Right cardiac atrium (tissue), 5 donors: Measurements from ENCODE around the gene RAP1A. TPM values are rescaled to one million over a fixed set of nuclear protein-coding genes. Genes with fewer than 3 reads are reported as not detected.
A peak's percentile ranks its signal among the peaks of the same experiment; 100 is the strongest.

ENCODE experiments used
- ATAC-seq, 2 donors: fragments of 200-7000 bp; cut with Tn5 transposase; one replicate each; pipeline versions ENCODE4 v1.8.0 to v1.9.1; 2020; ENCODE audit warnings: moderate library complexity in 2 of 2, mild to moderate bottlenecking in 1 of 2
- DNase-seq, 3 donors: peaks; one replicate each; pipeline ENCODE4 v3.0.0-alpha.2; 2020
- H3K27ac ChIP-seq: one replicate; pipeline ENCODE4 v1.5.1; 2013; ENCODE audit warnings: mild to moderate bottlenecking, low read length, control low read depth, moderate library complexity
- H3K27me3 ChIP-seq: one replicate; pipeline ENCODE4 v1.6.1; 2013; ENCODE audit not compliant: control insufficient read depth, insufficient read depth
- H3K4me1 ChIP-seq: one replicate; pipeline ENCODE4 v1.6.1; 2013; ENCODE audit warnings: low read length; ENCODE audit not compliant: control insufficient read depth, insufficient read depth
- H3K4me3 ChIP-seq: one replicate; pipeline ENCODE4 v1.5.1; 2013; ENCODE audit warnings: low read length, control low read depth
- H3K9me3 ChIP-seq: one replicate; pipeline ENCODE4 v1.6.1; 2013; ENCODE audit warnings: low read length; ENCODE audit not compliant: control insufficient read depth
- WGBS: extraction: QIAGEN DNeasy Blood & Tissue Kit; methylation state at CpG from one replicate; pipeline ENCODE4 v1.1.7; 2013; 5-methylcytosine and 5-hydroxymethylcytosine counted together
- intact Hi-C, 4 donors: fragments of 100-400 bp; cut with DNase I; formaldehyde crosslinking; loops; one replicate each; pipeline versions ENCODE4 v1.11.0 to v1.14.0; 2022 to 2023
- polyA plus RNA-seq: library from polyadenylated mRNA; stranded (reverse); fragments of 200-250 nt; gene quantifications from one replicate; pipeline ENCODE4 v1.2.3, GENCODE V29; 2013
- total RNA-seq, 4 donors: library from RNA; stranded (reverse); fragmentation: NEBNext Ultra II Directional; extraction: Animal tissue kit (Norgen Biotek cat#: 25700); gene quantifications; one replicate each; pipeline ENCODE4 v1.2.1, GENCODE V29; 2021
- donor health status: healthy with polysubstance abuse.
- donor health status: DM: no; HTN: yes; CAD: no.
- donor health status: DM: no; HTN: no; CAD: no.
- donor health status: DM: no; HTN: yes; CAD: no; lungs with severe emphysema.
- donor health status: DM: yes; HTN: yes; CAD: no.

The RAP1A gene
- total and polyA plus RNA-seq, 5 donors, result 104 to 128 (median 110) TPM

- peak overlapping the region; percentile 16 for H3K27ac ChIP-seq
- no peaks in the 10 kb centered on the region for H3K27me3 ChIP-seq
- WGBS, result 76% methylated on average over 6 of the region's 6 CpGs
- no peak for ATAC-seq
- H3K4me3 ChIP-seq, result no peak overlapping the region
- intact Hi-C loops, result no loop called here
- H3K4me1 ChIP-seq, result peaks cover 44% of the 10 kb centered on the region
- no peaks in the 10 kb centered on the region for H3K9me3 ChIP-seq
- DNase-seq, result no peak
Observed at GRCh38 chr1:111731956-111732355, 112.4 kb downstream of the RAP1A start.

GRCh38 chr1:111732718-111733117, 113.1 kb downstream of the RAP1A start:
- H3K27me3 ChIP-seq, result no peaks in the 10 kb centered on the region
- intact Hi-C loops, result no loop called here
- no peak for DNase-seq
- peaks cover 49% of the 10 kb centered on the region for H3K4me1 ChIP-seq
- no peak for ATAC-seq
- H3K9me3 ChIP-seq, result no peaks in the 10 kb centered on the region
- H3K27ac ChIP-seq, result peak overlapping the region; percentile 76
- H3K4me3 ChIP-seq, result no peak overlapping the region
- 76% methylated on average over 7 of the region's 7 CpGs for WGBS

- H3K4me3 ChIP-seq, result no peak overlapping the region
- H3K27me3 ChIP-seq, result no peaks in the 10 kb centered on the region
- H3K27ac ChIP-seq, result peak overlapping the region; percentile 76
- DNase-seq (peak; percentile 79 to 81 (median 80)), ATAC-seq (peak; percentile 32 to 76)
- intact Hi-C loops, result no loop called here
- peaks cover 49% of the 10 kb centered on the region for H3K4me1 ChIP-seq
- H3K9me3 ChIP-seq, result no peaks in the 10 kb centered on the region
- WGBS, result 26% methylated on average over 9 of the region's 9 CpGs
Observed at GRCh38 chr1:111733183-111733991, 113.8 kb downstream of the RAP1A start.

- Histone ChIP-seq H3K27me3 (no peaks in the 10 kb centered on the region), H3K9me3 (no peaks in the 10 kb centered on the region), H3K4me1 (peaks cover 48% of the 10 kb centered on the region), H3K27ac (peak overlapping the region; percentile 76), H3K4me3 (no peak overlapping the region)
- intact Hi-C loops, result no loop called here
- WGBS, result 60% methylated on average over 5 of the region's 5 CpGs
- DNase-seq (no peak), ATAC-seq (no peak)
Observed at GRCh38 chr1:111733992-111734341, 114.4 kb downstream of the RAP1A start.

GRCh38 chr1:111734426-111734825, 114.8 kb downstream of the RAP1A start:
- intact Hi-C loops, result no loop called here
- ATAC-seq, result no peak
- Histone ChIP-seq H3K9me3 (no peaks in the 10 kb centered on the region), H3K27ac (peak overlapping the region; percentile 76), H3K4me3 (no peak overlapping the region), H3K4me1 (peaks cover 43% of the 10 kb centered on the region), H3K27me3 (no peaks in the 10 kb centered on the region)
- 78% methylated on average over 3 of the region's 3 CpGs for WGBS
- no peak for DNase-seq

- peak overlapping the region; percentile 76 for H3K27ac ChIP-seq
- ATAC-seq, result no peak
Observed at GRCh38 chr1:111734856-111735255, 115.3 kb downstream of the RAP1A start.

GRCh38 chr1:111735321-111735720, 115.7 kb downstream of the RAP1A start:
- WGBS, result 73% methylated on average over 4 of the region's 4 CpGs
- ATAC-seq (no peak), DNase-seq (no peak)
- H3K4me1 ChIP-seq, result peaks cover 34% of the 10 kb centered on the region
- intact Hi-C loops, result no loop called here
- H3K4me3 ChIP-seq, result no peak overlapping the region
- peak overlapping the region; percentile 93 for H3K27ac ChIP-seq
- H3K9me3 ChIP-seq, result no peaks in the 10 kb centered on the region
- no peaks in the 10 kb centered on the region for H3K27me3 ChIP-seq

More at GRCh38 chr1:111734856-111735255, 115.3 kb downstream of the RAP1A start:
- WGBS, result 84% methylated on average over 3 of the region's 3 CpGs
- no peaks in the 10 kb centered on the region for H3K27me3 ChIP-seq
- no peak overlapping the region for H3K4me3 ChIP-seq
- intact Hi-C loops, result no loop called here
- DNase-seq, result no peak
- H3K4me1 ChIP-seq, result peaks cover 39% of the 10 kb centered on the region
- H3K9me3 ChIP-seq, result no peaks in the 10 kb centered on the region

- Histone ChIP-seq H3K4me3 (no peak overlapping the region), H3K27me3 (no peaks in the 10 kb centered on the region), H3K9me3 (no peaks in the 10 kb centered on the region), H3K27ac (peak overlapping the region; percentile 93), H3K4me1 (peaks cover 31% of the 10 kb centered on the region)
- 63% methylated on average over 8 of the region's 8 CpGs for WGBS
- DNase-seq (peak in 1 of 3 donors; percentile 65), ATAC-seq (peak in 1 of 2 donors; percentile 1)
- intact Hi-C loops, result no loop called here
Observed at GRCh38 chr1:111735858-111736544, 116.4 kb downstream of the RAP1A start.

GRCh38 chr1:111736548-111737215, 117.1 kb downstream of the RAP1A start:
- Histone ChIP-seq H3K4me1 (peaks cover 31% of the 10 kb centered on the region), H3K4me3 (no peak overlapping the region), H3K27me3 (no peaks in the 10 kb centered on the region), H3K27ac (peak overlapping the region; percentile 93), H3K9me3 (no peaks in the 10 kb centered on the region)
- WGBS, result 36% methylated on average over 4 of the region's 4 CpGs
- ATAC-seq (peak; percentile 5 to 35), DNase-seq (peak; percentile 81 to 91 (median 90))
- intact Hi-C loops, result no loop called here

- no peaks in the 10 kb centered on the region for H3K9me3 ChIP-seq
- peak overlapping the region; percentile 93 for H3K27ac ChIP-seq
- peak overlapping the region; percentile 66 for H3K4me3 ChIP-seq
- no peak for DNase-seq
- peaks cover 29% of the 10 kb centered on the region for H3K4me1 ChIP-seq
- no peak for ATAC-seq
- no peaks in the 10 kb centered on the region for H3K27me3 ChIP-seq
- 34% methylated on average over 8 of the region's 8 CpGs for WGBS
- intact Hi-C loops, result no loop called here
Observed at GRCh38 chr1:111737216-111738132, 117.9 kb downstream of the RAP1A start.
